ENCODE data around the gene RAB21.

DNA sequence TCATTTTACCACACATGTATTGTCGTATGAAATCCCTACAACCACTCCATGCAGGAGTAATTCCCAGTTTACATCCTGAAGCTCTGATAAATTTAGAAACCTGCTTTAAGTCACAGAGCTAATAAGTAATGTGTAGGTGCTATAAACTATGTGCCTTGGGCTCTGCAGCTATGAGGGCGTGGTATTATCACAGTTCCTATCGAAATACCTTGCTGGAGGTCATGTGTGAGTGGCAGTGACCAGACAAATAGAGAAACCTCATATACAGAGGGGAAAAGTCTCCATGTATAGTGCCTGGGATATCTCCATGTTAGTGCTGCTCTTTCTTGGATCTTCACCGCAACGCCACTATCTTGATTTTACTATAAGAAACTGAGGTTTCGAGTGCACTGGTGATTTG, 84.0 kb downstream of the RAB21 start:
- TF ChIP-seq, protein P1, sequence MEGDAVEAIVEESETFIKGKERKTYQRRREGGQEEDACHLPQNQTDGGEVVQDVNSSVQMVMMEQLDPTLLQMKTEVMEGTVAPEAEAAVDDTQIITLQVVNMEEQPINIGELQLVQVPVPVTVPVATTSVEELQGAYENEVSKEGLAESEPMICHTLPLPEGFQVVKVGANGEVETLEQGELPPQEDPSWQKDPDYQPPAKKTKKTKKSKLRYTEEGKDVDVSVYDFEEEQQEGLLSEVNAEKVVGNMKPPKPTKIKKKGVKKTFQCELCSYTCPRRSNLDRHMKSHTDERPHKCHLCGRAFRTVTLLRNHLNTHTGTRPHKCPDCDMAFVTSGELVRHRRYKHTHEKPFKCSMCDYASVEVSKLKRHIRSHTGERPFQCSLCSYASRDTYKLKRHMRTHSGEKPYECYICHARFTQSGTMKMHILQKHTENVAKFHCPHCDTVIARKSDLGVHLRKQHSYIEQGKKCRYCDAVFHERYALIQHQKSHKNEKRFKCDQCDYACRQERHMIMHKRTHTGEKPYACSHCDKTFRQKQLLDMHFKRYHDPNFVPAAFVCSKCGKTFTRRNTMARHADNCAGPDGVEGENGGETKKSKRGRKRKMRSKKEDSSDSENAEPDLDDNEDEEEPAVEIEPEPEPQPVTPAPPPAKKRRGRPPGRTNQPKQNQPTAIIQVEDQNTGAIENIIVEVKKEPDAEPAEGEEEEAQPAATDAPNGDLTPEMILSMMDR (conservative IDR thresholded peaks at IDR 0.05 in 1 of 2, IDR thresholded peaks at IDR 0.05 in 1 of 2; ENCODE audit: extremely low read depth in 1 of 2, insufficient read depth in 1 of 2, low read depth in 1 of 2, low read length in 2 of 2) = no peak
- TF ChIP-seq EZH2 (IDR thresholded peaks at IDR 0.05; ENCODE audit: borderline replicate concordance, low read length) = no peak
